ENCODE data around the gene USP21.
A peak's percentile ranks its signal among the peaks of the same experiment; 100 is the strongest.

The USP21 gene

DNA sequence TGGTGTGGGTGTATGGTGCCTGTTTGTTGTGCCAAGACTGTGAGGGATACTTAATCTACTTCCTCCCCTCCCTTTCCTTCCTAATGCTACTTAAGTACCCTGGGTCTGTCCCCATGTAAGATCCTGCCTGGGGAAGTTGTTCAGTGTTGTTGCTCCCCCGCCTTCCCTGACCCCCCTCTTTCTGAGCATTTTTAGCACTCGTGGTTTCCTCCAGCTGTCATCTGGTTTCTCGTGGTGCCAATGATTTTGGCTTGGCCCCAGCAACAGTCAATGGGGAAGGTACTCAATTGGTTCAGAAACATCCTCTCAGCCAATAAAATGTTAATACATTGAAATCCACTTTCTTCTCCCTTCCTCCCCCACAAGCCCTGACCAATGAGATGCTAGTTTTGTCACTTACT is 26.0 kb downstream of the USP21 start:
- DNase-seq (ENCODE audit: insufficient read length, low spot score) (peak; percentile 38), FAIRE-seq (no peak)
- TF ChIP-seq POLR2A (IDR thresholded peaks at IDR 0.05; ENCODE audit: low read depth, low read length): no peak

DNA sequence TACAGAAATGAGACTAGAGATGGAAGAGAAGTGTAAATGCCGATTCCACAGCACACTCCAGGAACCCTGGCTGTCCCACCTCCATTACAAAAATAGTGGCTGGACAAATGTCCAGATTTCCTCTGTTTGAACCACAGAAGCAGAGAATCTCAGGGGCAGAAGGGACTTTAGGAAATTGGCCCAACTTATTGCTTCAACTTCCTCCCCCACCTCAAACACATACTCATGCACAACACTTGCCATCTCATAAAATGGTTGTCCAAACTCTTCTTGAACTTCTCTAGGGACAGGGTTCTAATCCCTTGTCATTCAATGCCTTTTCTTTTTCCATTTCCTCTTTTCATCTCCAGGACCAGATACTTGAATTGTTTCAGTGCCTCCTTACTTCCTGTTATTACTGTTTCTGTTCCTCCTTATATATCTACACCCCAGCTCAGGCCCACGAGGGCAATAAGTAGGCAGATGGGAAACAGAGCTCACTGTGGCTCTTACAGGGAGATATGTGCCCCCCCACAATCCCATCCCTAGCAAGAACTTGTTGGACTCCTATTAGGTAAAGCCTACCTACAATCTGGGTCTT is 26.5 kb downstream of the USP21 start:
- DNase-seq (ENCODE audit: insufficient read length, low spot score) (no peak), FAIRE-seq (no peak)
- TF ChIP-seq POLR2A (IDR thresholded peaks at IDR 0.05; ENCODE audit: low read depth, low read length): no peak

DNA sequence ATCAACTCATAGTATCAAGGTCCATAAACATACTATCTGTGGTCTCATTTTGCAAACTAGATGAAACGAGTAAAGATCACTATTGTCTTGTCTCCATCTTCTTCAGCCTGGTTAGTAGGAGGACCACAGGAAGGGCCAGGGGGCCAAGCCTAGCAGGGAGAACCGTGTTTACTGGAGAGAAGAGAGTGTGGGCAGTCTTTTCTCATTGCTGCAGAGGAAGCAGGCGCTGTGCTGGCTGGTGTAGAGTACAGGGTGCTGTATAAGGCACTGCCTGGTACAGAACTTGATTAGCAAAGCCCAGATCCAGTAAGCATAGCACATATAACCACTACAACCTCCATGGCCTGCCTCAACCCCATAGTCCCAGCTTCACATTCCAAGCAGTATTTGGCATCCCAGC is 28.0 kb downstream of the USP21 start:
- no peak for TF ChIP-seq POLR2A (IDR thresholded peaks at IDR 0.05; ENCODE audit: low read depth, low read length)
- FAIRE-seq (no peak), DNase-seq (ENCODE audit: insufficient read length, low spot score) (no peak)

DNA sequence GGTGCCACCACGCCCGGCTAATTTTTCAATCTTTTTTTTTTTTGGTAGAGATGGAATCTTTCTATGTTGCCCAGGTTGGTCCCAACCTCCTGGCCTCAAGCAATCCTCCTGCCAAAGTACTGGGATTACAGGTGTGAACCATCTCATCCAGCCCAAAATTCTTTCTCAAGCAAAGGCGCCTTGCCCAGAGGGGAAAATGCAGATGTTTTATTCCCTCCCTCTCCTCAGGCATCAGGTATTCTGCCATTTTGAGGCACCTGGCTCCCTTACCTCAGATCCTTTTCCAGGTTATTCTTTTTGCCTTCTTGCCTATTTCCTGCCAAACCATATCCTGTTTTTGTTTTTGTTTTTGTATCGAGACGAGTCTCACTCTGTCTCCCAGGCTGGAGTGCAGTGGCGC is 29.1 kb downstream of the USP21 start:
- DNase-seq (ENCODE audit: insufficient read length, low spot score): no peak
- FAIRE-seq: no peak

DNA sequence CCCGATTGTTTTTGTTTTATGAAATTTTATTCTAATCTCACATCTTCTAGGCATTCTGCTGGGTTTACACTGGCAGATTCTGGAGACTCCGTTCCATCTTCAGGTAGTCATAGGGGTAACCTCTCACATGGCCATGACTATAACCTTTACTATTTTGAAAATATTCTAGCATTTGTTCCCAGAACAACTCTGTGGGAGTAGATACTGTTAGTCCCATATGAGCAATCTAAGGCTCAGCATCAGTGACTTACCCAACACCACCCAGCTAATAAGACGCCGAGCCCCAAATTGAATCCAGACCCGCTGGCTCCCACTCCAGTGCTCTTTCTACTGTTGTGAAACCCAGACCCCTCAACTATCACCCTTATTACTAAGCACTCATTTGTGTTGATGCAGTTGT is 29.7 kb downstream of the USP21 start:
- FAIRE-seq (no peak), DNase-seq (ENCODE audit: insufficient read length, low spot score) (no peak)
- no peak for TF ChIP-seq POLR2A (IDR thresholded peaks at IDR 0.05; ENCODE audit: low read depth, low read length)

More for the DNA sequence above, 29.1 kb downstream of the USP21 start:
- TF ChIP-seq POLR2A (IDR thresholded peaks at IDR 0.05; ENCODE audit: low read depth, low read length): no peak

DNA sequence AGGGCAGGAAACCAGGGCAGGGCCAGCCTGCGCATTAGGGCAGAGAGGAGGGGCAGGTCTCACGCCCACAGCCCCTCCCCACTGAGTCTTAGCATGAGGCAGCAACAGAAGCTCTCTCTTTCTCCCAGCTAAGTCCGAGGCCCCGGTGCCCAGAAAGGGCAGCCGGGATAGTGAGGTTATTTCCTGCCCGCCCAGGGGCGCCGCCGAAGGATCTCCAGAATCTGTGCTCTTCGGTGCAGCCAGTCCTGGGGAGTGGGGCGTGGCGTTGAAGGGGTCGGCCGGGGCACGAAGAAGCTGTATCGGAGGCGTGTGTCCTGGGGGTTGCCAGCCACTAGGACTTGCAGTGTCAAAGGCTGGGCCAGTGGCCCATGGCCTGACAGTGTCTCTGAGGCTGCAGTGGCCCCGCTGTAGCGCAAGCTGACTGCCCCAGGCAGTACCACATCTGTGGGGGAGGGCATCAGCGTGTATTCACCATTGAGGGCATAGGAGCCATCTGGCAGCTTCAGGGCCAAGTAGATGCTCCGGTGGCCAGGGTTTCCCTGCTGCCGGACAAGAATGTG is 31.7 kb downstream of the USP21 start:
- DNase-seq (ENCODE audit: insufficient read length, low spot score) (no peak), FAIRE-seq (no peak)
- TF ChIP-seq POLR2A (IDR thresholded peaks at IDR 0.05; ENCODE audit: low read depth, low read length): no peak

DNA sequence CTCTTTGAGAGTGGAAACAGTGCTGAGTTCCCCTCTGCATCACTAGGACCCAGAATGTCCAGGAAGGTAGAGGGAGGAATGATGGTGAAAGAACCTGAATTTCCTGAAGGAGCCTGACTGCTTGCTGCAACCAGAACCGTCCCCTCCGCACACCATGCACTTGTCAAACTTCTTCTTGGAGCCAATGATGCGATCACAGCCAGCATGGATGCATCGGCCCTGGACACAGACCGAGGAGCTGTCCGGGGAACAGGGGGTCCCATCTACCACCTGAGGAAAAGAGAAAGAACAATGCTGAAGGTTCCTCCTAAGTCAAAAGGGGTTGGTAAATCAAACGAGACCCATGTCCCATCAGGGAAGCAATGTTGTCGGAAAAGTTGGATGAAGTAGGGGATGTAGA is 32.7 kb downstream of the USP21 start:
- TF ChIP-seq POLR2A (IDR thresholded peaks at IDR 0.05; ENCODE audit: low read depth, low read length): no peak
- DNase-seq (ENCODE audit: insufficient read length, low spot score) (no peak), FAIRE-seq (no peak)

DNA sequence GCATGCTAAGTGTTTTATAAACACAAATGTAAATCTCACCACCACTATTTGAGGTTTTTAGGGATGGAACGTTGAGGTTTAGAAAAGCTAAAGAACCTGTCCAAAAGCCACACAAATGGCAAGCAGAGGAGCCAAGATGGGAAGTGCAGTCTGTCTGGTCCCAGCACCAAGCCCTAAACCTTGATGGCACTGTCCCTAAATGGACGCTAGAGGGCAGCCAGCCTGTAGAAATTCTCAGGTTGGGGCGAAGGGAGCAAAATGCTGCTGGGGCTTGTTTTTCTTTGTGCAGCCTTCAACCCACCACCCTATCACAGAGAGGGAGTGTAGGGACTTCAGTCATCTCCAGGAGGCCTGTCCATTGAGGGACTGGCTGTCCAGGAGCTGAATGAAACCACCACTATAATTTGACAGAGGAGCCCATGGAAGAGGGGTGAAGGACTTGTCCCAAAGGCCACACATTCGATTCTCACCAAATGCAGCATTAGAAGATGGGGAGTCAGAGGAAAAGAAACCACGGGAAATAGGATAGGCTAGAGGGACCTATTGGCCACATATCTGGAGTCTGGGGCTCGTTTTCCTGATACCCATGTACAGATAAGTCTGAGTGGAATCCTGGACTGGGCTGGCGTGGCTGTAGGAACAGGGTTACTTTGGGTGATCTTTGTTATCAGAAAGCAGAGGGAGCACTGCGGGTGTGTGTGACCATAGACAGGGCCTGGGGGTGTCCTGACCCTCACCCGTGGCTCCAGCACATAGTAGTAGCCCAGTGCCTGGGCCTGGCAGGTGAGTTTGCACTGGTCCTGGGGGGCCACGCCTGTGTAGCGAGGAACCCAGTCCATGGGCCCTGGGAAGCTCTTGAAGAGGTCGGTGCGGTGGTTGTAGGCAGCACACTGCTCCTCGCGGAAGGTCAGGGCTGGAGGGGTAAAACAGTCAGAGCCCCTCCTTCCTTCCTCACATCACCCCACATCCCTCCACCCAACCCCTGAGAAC is 33.5 kb downstream of the USP21 start:
- FAIRE-seq: no peak
- no peak for TF ChIP-seq POLR2A (IDR thresholded peaks at IDR 0.05; ENCODE audit: low read depth, low read length)
- peak; percentile 62 for DNase-seq (ENCODE audit: insufficient read length, low spot score)

DNA sequence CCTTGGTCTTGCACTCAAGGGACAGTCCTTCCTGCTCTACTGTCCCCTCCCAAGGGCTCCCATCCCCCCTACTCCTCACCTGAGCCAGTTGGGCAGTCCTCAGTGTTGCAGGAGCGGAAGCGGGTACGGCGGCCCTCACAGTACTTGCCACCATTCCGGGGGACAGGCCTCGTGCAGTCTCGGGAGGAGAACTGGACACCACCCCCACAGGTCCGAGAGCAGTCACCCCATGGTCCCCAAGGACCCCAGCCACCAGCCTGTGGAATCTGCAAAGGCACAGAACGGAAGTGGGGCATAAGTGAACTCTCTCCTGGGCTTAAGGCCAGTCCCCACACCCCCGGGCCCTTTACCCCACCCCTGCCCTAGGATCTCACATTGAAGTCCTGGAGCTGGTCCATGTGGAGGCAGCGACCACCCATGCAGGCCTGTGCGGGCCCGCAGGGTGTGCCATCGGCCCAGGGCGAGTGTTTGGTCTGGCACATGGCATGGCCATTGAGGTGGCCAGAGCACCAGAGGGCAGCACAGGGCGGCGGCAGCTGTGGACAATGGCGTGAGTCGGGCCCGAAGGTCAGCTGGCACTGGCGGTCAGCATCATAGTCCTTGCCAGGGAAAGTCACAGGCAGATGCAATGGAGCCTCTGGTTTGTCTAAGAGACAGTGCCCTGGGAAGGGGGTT is 34.4 kb downstream of the USP21 start:
- FAIRE-seq: no peak

DNA sequence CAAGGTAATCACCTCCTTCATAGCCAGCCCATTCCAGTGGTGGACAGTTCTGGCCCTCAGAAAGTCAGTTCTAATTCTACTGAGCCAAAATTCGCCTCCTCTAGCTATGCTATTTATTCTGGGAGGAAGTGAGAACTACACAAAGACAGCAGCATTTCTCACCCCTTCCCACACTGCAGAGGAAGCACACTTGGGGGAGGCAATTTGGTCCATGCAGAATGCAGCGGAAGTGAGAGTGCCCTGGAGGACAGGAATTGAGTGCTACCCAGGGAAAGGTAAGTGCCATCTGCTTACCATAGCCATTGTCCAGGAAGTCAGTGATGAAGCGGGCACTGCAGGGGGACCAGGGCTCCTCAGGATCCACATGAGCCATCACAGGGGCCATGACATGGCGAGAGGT is 35.9 kb downstream of the USP21 start:
- DNase-seq (ENCODE audit: insufficient read length, low spot score) (no peak), FAIRE-seq (no peak)
- no peak for TF ChIP-seq POLR2A (IDR thresholded peaks at IDR 0.05; ENCODE audit: low read depth, low read length)

More for the DNA sequence above, 34.4 kb downstream of the USP21 start:
- TF ChIP-seq POLR2A (IDR thresholded peaks at IDR 0.05; ENCODE audit: low read depth, low read length): no peak
- no peak for DNase-seq (ENCODE audit: insufficient read length, low spot score)

DNA sequence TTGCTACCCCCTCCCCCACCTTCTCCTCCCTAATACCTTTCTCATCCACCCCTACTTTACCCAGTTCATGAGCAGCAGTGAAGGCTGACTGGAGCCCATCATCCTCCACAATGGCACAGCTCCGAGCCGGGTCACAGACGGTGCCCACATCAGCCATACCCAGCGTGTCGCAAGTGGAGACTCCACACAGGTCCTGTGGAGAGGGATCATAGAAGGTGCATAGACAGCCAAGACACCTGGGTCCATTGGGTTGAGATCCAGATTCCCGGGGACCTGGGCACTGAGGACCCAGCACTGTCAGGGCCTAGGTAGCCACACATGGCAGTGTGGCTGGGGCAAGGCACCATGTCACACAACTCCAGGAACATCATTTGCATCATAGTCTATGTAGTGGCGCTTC is 36.8 kb downstream of the USP21 start:
- no peak for TF ChIP-seq POLR2A (IDR thresholded peaks at IDR 0.05; ENCODE audit: low read depth, low read length)
- no peak for FAIRE-seq
- DNase-seq (ENCODE audit: insufficient read length, low spot score): no peak

DNA sequence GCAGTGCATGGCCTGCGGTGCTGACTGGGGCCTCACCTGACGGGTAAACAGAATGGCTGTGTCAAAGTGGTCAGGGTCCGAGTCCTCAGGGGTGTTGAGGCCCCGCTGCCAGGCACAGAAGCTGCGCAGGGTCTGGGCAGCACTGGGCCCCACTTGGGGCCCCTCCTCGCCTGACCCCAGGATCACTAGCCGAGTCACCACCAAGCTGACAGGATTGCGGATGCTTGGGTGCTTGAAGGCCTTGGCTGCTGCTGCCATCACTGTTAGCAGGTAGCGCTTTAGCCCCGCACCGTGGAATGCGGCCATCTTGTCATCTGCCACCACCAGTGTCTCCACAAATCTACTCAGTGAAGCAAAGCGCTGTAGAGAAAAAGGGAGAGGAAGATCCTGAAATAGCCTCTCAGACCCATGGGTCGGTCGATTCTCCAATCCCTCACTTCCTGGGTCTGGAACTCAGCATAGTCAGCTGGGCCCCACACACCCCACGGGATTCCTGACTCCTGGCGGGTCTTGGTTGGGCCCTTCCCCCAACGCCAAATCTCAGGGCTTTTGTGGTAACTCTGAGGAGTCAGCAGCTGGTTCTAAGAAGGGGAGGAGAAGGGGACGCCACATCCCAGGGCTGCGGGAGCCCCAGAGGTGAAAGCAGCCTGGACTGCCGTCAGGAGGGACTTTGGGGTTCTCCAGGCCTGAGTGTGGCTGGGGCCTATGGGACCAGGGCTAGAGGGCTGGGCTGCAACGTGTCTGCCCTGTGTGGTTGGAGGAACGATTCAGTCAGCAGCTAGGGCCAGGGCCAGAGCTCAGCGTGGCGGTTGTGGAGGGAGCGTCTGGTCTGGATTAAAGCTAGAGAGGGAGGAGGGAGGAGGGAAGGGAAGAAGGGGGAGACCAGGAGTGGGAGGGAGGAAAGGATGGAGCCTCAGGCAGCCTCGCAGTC is 37.5 kb downstream of the USP21 start:
- FAIRE-seq (no peak), DNase-seq (ENCODE audit: insufficient read length, low spot score) (no peak)
- TF ChIP-seq POLR2A (IDR thresholded peaks at IDR 0.05; ENCODE audit: low read depth, low read length): no peak

DNA sequence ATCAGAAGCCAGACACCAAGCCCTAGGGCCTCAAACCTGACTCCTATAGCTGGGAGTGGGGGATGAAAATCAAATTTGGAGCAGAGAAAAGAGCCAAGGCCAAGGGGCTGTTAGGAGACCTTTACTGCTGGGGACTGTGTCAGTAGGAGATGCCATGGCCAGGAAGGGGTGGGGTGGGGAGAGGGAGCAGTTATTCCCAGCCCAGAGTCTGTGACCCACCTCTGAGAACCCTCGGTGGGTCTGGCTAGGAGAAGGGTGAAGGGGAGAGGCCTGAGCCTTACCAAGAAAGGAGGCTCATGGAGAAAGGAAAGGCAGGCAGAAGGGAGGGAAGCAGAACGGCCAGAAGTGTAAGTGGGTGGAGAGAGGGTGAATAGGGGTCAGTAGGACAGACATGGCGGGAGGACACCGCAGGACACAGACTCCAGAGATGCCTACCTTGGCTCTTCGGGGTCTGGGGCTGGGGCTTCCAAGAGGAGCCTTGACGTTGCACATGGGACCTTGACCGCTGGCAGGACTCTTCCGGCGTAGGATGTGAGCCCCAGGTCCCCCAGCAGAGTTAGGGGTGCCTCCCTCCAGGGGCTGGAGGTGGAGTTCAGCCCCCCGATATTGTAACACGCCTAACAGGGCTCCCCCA is 38.4 kb downstream of the USP21 start:
- DNase-seq (ENCODE audit: insufficient read length, low spot score): no peak
- TF ChIP-seq POLR2A (IDR thresholded peaks at IDR 0.05; ENCODE audit: low read depth, low read length): no peak
- no peak for FAIRE-seq
